Trophoblast cell (in vitro differentiated cells and primary cell): ENCODE results near the gene NHSL2.

Experiments
- DNase-seq, 2 donors: peaks; one replicate each; pipeline ENCODE4 v3.0.0-alpha.2; 2016
- H2AFZ ChIP-seq: 2 replicates; pipeline ENCODE4 v1.6.1; 2013; ENCODE audit warnings: low read length, moderate library complexity, mild to moderate bottlenecking; ENCODE audit not compliant: insufficient read depth, poor library complexity
- H2AK5ac ChIP-seq: 2 replicates; pipeline ENCODE4 v1.6.1; 2013; ENCODE audit warnings: mild to moderate bottlenecking, low read length
- H2BK120ac ChIP-seq: 2 replicates; pipeline ENCODE4 v1.6.1; 2013; ENCODE audit warnings: low read length, mild to moderate bottlenecking, moderate library complexity; ENCODE audit not compliant: insufficient read depth, poor library complexity
- H2BK12ac ChIP-seq: 2 replicates; pipeline ENCODE4 v1.6.1; 2013; ENCODE audit warnings: mild to moderate bottlenecking, low read length, moderate library complexity
- H2BK5ac ChIP-seq: 2 replicates; pipeline ENCODE4 v1.6.1; 2013; ENCODE audit warnings: low read length, low read depth, moderate library complexity, mild to moderate bottlenecking; ENCODE audit not compliant: poor library complexity
- H3K14ac ChIP-seq: 2 replicates; pipeline ENCODE4 v1.6.1; 2013; ENCODE audit warnings: mild to moderate bottlenecking, low read length
- H3K18ac ChIP-seq: 2 replicates; pipeline ENCODE4 v1.6.1; 2013; ENCODE audit warnings: mild to moderate bottlenecking, low read length
- H3K23ac ChIP-seq: 2 replicates; pipeline ENCODE4 v1.6.1; 2013; ENCODE audit warnings: low read length
- H3K27ac ChIP-seq: 2 replicates; pipeline ENCODE4 v1.5.1; 2013; ENCODE audit warnings: low read depth, mild to moderate bottlenecking, inconsistent platforms, low read length, moderate library complexity
- H3K27me3 ChIP-seq: 2 replicates; pipeline ENCODE4 v1.6.1; 2013; ENCODE audit warnings: inconsistent platforms, mild to moderate bottlenecking, low read length, moderate library complexity; ENCODE audit not compliant: insufficient read depth
- H3K36me3 ChIP-seq, 2 experiments: 1 replicate in 1 of 2; 2 replicates in 1 of 2; pipeline ENCODE4 v1.6.1; 2013; ENCODE audit warnings: low read length in 2 of 2, mild to moderate bottlenecking in 2 of 2, moderate library complexity in 1 of 2; ENCODE audit not compliant: insufficient read depth in 2 of 2, control insufficient read depth in 1 of 2
- H3K4ac ChIP-seq: 2 replicates; pipeline ENCODE4 v1.6.1; 2013; ENCODE audit warnings: low read depth, mild to moderate bottlenecking, low read length, moderate library complexity
- H3K4me1 ChIP-seq, 2 experiments: 1 replicate in 1 of 2; 2 replicates in 1 of 2; pipeline ENCODE4 v1.6.1; 2013; ENCODE audit warnings: low read length in 2 of 2, mild to moderate bottlenecking in 2 of 2, moderate library complexity in 1 of 2; ENCODE audit not compliant: insufficient read depth in 2 of 2, control insufficient read depth in 1 of 2
- H3K4me2 ChIP-seq: 2 replicates; pipeline ENCODE4 v1.6.1; 2013; ENCODE audit warnings: inconsistent platforms, mild to moderate bottlenecking, low read length, moderate library complexity
- H3K4me3 ChIP-seq: 2 replicates; pipeline ENCODE4 v1.5.1; 2013; ENCODE audit warnings: mild to moderate bottlenecking, low read depth, low read length, inconsistent platforms
- H3K79me1 ChIP-seq: one replicate; pipeline ENCODE4 v1.6.1; 2013; ENCODE audit warnings: low read length
- H3K79me2 ChIP-seq: 2 replicates; pipeline ENCODE4 v1.6.1; 2013; ENCODE audit warnings: low read length, mild to moderate bottlenecking; ENCODE audit not compliant: control insufficient read depth, insufficient read depth, poor library complexity
- H3K9ac ChIP-seq: 2 replicates; pipeline ENCODE4 v1.6.1; 2013; ENCODE audit warnings: mild to moderate bottlenecking, low read length
- H3K9me3 ChIP-seq: 2 replicates; pipeline ENCODE4 v1.6.1; 2013; ENCODE audit warnings: low read depth, mild to moderate bottlenecking, control low read depth, inconsistent platforms, low read length; ENCODE audit not compliant: insufficient read depth
- H4K12ac ChIP-seq: 2 replicates; pipeline ENCODE4 v1.6.1; 2013; ENCODE audit warnings: low read depth, mild to moderate bottlenecking, low read length, moderate library complexity
- H4K8ac ChIP-seq: 2 replicates; pipeline ENCODE4 v1.6.1; 2013; ENCODE audit warnings: low read depth, mild to moderate bottlenecking, low read length, moderate library complexity
- H4K91ac ChIP-seq: one replicate; pipeline ENCODE4 v1.6.1; 2013; ENCODE audit warnings: low read depth, mild to moderate bottlenecking, low read length, moderate library complexity
- WGBS: extraction: QIAGEN DNeasy Blood & Tissue Kit; methylation state at CpG from one replicate; pipeline ENCODE4 v1.1.7; 2013; ENCODE audit warnings: missing lambda C conversion rate; ENCODE audit not compliant: insufficient read length, insufficient coverage; ENCODE audit errors: extremely low coverage; 5-methylcytosine and 5-hydroxymethylcytosine counted together

NHSL2 gene

DNA sequence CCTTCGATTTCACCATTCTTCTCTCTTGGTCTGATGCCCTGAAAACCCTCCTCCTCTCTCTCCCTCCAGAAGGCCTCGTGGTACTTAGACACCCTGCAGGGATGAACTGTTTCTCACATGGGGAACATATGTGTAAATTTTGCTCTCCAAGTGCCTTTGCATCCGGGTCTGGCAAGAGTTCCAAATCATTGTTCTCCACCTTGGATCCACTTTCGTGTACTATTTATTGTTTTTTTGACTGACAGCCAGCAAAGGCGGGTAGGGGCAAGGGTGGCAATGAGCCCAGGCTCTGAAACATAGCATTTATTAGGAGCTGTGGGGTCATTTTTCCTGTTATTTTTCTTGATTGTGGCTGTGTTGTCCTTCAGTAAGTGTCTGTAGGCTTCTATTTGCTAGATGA, 139.4 kb downstream of the NHSL2 start:
- no peak overlapping the region for H4K12ac ChIP-seq
- no peak overlapping the region for H3K4me2 ChIP-seq
- H4K91ac ChIP-seq, result no peak overlapping the region
- no peak overlapping the region for H2BK120ac ChIP-seq
- no peak overlapping the region for H3K23ac ChIP-seq
- peaks cover 9 to 28% of the 10 kb centered on the region in 2 experiments for H3K4me1 ChIP-seq
- no peak overlapping the region for H2BK12ac ChIP-seq
- H3K79me2 ChIP-seq, result peaks cover 2% of the 10 kb centered on the region
- no peaks in the 10 kb centered on the region for H3K27me3 ChIP-seq
- no peak overlapping the region for H4K8ac ChIP-seq
- no peak for DNase-seq
- WGBS, result no CpG with 5 or more reads among the region's 5 CpGs
- no peak overlapping the region for H3K4ac ChIP-seq
- H3K36me3 ChIP-seq, result no peaks in the 10 kb centered on the region
- peaks cover 14% of the 10 kb centered on the region for H3K79me1 ChIP-seq
- H3K9me3 ChIP-seq, result no peaks in the 10 kb centered on the region
- no peak overlapping the region for H3K4me3 ChIP-seq
- H2BK5ac ChIP-seq, result no peak overlapping the region
- H3K14ac ChIP-seq, result no peak overlapping the region
- no peak overlapping the region for H3K27ac ChIP-seq
- no peak overlapping the region for H2AFZ ChIP-seq
- no peak overlapping the region for H3K9ac ChIP-seq
- no peak overlapping the region for H2AK5ac ChIP-seq
- no peak overlapping the region for H3K18ac ChIP-seq

DNA sequence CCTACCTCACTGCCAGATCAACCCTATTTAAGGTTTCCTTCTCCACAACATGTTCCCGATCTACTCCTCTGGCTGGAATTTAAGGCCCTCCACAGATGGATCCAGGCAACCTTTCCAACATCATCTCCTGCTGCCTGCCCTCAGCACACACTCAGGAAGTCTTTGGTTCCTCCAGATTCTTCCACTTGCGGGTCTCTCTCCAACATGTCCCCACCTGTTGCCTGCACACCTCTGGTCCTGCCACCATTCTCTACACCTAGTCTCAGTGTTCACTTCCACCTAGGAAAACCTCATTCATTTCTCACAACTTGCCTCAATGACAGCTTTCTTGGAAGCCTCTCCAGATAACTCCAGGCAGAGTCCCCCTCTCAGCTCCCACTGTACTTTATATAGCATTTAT, 140.9 kb downstream of the NHSL2 start:
- H3K14ac ChIP-seq, result no peak overlapping the region
- no CpG with 5 or more reads among the region's 2 CpGs for WGBS
- no peak overlapping the region for H3K4me3 ChIP-seq
- H4K12ac ChIP-seq, result no peak overlapping the region
- H3K9me3 ChIP-seq, result no peaks in the 10 kb centered on the region
- H2BK5ac ChIP-seq, result no peak overlapping the region
- no peak overlapping the region for H3K4me2 ChIP-seq
- H2AFZ ChIP-seq, result no peak overlapping the region
- H3K18ac ChIP-seq, result no peak overlapping the region
- H3K23ac ChIP-seq, result no peak overlapping the region
- H2BK12ac ChIP-seq, result no peak overlapping the region
- no peak for DNase-seq
- no peaks in the 10 kb centered on the region for H3K27me3 ChIP-seq
- H3K36me3 ChIP-seq, result no peaks in the 10 kb centered on the region
- H3K27ac ChIP-seq, result no peak overlapping the region
- H3K9ac ChIP-seq, result no peak overlapping the region
- peaks cover 2% of the 10 kb centered on the region for H3K79me2 ChIP-seq
- no peak overlapping the region for H4K91ac ChIP-seq
- peaks cover 6% of the 10 kb centered on the region for H3K79me1 ChIP-seq
- no peak overlapping the region for H4K8ac ChIP-seq
- no peak overlapping the region for H3K4ac ChIP-seq
- H2AK5ac ChIP-seq, result no peak overlapping the region
- H3K4me1 ChIP-seq, result peaks cover 9 to 17% of the 10 kb centered on the region in 2 experiments
- no peak overlapping the region for H2BK120ac ChIP-seq

DNA sequence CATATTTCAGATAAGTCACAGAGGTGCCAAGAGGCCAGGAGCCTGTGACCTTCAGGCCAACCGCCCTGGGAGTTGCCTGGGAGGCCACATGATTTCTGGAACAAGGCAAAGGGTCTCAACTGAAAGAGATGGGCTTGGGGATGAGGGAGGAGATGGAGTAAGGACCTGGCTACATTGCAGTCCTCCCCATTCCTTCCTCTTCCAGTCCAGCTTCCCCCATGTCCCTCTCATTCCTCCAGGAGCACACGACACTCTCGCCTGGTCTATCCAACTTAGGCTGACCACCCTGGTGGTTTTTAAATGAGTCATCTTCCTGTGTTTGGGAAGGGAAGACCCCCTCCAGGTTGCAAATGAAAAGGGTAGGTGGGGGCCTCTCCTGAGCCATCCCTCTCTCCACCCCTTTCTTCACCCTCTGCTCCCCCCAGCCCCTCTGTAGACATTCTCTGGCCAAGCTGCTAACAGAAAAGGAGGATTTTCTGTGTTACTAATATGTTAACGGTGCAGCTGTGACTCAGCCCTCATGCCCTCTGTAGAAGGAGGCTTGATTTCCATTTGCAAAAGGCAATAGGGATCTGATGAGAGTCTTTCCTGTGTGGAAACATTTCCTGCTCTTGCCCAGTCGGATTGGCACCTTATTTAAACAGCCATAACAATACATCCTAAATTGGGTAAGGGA, 141.9 kb downstream of the NHSL2 start:
- Histone ChIP-seq H3K9ac (no peak overlapping the region), H2AFZ (no peak overlapping the region), H3K18ac (no peak overlapping the region), H3K4me3 (no peak overlapping the region), H3K79me2 (peaks cover 2% of the 10 kb centered on the region), H3K23ac (no peak overlapping the region), H3K4me1 (peaks cover 9 to 12% of the 10 kb centered on the region in 2 experiments), H4K8ac (no peak overlapping the region), H3K9me3 (no peaks in the 10 kb centered on the region), H2BK5ac (no peak overlapping the region), H2BK12ac (no peak overlapping the region), H4K12ac (no peak overlapping the region), H3K79me1 (peaks cover 3% of the 10 kb centered on the region), H2AK5ac (no peak overlapping the region), H3K14ac (no peak overlapping the region), H2BK120ac (no peak overlapping the region), H4K91ac (no peak overlapping the region), H3K4ac (no peak overlapping the region), H3K27me3 (no peaks in the 10 kb centered on the region), H3K4me2 (no peak overlapping the region), H3K27ac (no peak overlapping the region), H3K36me3 (no peaks in the 10 kb centered on the region)
- no peak for DNase-seq
- WGBS, result no CpG with 5 or more reads among the region's 5 CpGs

DNA sequence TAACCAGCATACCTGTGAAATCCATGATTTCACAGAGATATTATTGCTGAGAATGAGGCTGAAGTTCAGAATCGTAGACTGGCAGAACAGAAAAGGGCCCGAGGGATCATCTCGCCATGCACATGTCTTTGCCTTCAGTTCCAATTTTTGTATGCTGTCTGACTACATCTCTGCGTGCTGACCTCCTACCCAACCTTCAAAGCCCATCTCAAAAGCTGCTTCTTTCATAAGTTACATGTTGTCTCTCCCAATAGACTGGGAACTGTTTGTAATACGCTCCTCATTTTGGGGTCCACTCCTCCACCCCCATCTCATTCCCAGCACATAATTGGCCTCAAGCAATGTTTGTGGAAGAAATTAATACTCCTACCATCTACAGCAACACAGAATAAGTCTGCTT, 142.9 kb downstream of the NHSL2 start:
- Histone ChIP-seq H3K4me3 (no peak overlapping the region), H2AFZ (no peak overlapping the region), H4K12ac (no peak overlapping the region), H4K91ac (no peak overlapping the region), H3K36me3 (no peaks in the 10 kb centered on the region), H3K4ac (no peak overlapping the region), H3K4me1 (peaks cover 6 to 9% of the 10 kb centered on the region in 2 experiments), H3K23ac (no peak overlapping the region), H3K79me2 (peaks cover 2% of the 10 kb centered on the region), H3K14ac (no peak overlapping the region), H3K4me2 (no peak overlapping the region), H3K27ac (no peak overlapping the region), H2AK5ac (no peak overlapping the region), H2BK120ac (no peak overlapping the region), H2BK12ac (no peak overlapping the region), H2BK5ac (no peak overlapping the region), H3K79me1 (no peaks in the 10 kb centered on the region), H3K9me3 (no peaks in the 10 kb centered on the region), H3K27me3 (no peaks in the 10 kb centered on the region), H4K8ac (no peak overlapping the region), H3K18ac (no peak overlapping the region), H3K9ac (no peak overlapping the region)
- no peak for DNase-seq
- WGBS, result no CpG with 5 or more reads among the region's 5 CpGs
